Forelimb muscle (tissue), 1 donor: ENCODE measurements around the gene ERBIN. TPM values are rescaled to one million over a fixed set of nuclear protein-coding genes. Genes with fewer than 3 reads are reported as not detected.
"Not testable (repeated sequence)": the region's sequence is repeated elsewhere in the genome, so short reads cannot be mapped to it uniquely, and the experiment has no call there.

Source experiments
- DNase-seq: peaks from one replicate; pipeline ENCODE4 v3.0.0-alpha.2; 2013; ENCODE audit warnings: low read depth
- polyA plus RNA-seq: library from polyadenylated mRNA; unstranded; fragments of 120-200 nt; gene quantifications from one replicate; pipeline ENCODE4 v1.2.1, GENCODE V29; 2013; ENCODE audit not compliant: insufficient read length

Gene ERBIN
- polyA plus RNA-seq, 1 donor = 40.5 TPM

GRCh38 chr5:65915661-65916060 is 10.7 kb upstream of the ERBIN start:
- not testable (repeated sequence) for DNase-seq

GRCh38 chr5:65916066-65916465 is 10.3 kb upstream of the ERBIN start:
- DNase-seq = no peak

GRCh38 chr5:65916636-65917035 is 9.7 kb upstream of the ERBIN start:
- DNase-seq = no peak

GRCh38 chr5:65919773-65920172 is 6.6 kb upstream of the ERBIN start:
- no peak for DNase-seq

- no peak for DNase-seq
Measured at GRCh38 chr5:65923339-65923738, 3.0 kb upstream of the ERBIN start.

GRCh38 chr5:65924366-65925043 is 1.9 kb upstream of the ERBIN start:
- DNase-seq = no peak

- DNase-seq = no peak
Measured at GRCh38 chr5:65925044-65925600, 1.3 kb upstream of the ERBIN start.

GRCh38 chr5:65925601-65926275 is 637 bp upstream of the ERBIN start:
- peak; percentile 74 for DNase-seq

GRCh38 chr5:65926893-65927292 is 518 bp downstream of the ERBIN start:
- no peak for DNase-seq

- DNase-seq = no peak
Measured at GRCh38 chr5:65927503-65928321, 1.3 kb downstream of the ERBIN start.

GRCh38 chr5:65928322-65928752 is 2.0 kb downstream of the ERBIN start:
- no peak for DNase-seq

- no peak for DNase-seq
Measured at GRCh38 chr5:65928860-65929259, 2.5 kb downstream of the ERBIN start.

GRCh38 chr5:65932676-65933075 is 6.3 kb downstream of the ERBIN start:
- DNase-seq = no peak

- no peak for DNase-seq
Measured at GRCh38 chr5:65933295-65933694, 6.9 kb downstream of the ERBIN start.

GRCh38 chr5:65938256-65938655 is 11.9 kb downstream of the ERBIN start:
- no peak for DNase-seq

- DNase-seq = no peak
Measured at GRCh38 chr5:65943771-65944170, 17.4 kb downstream of the ERBIN start.

- no peak for DNase-seq
Measured at GRCh38 chr5:65946198-65946745, 19.9 kb downstream of the ERBIN start.

GRCh38 chr5:65948115-65948747 is 21.9 kb downstream of the ERBIN start:
- DNase-seq = no peak

GRCh38 chr5:65951330-65951729 is 25.0 kb downstream of the ERBIN start:
- DNase-seq = no peak

GRCh38 chr5:65952259-65952658 is 25.9 kb downstream of the ERBIN start:
- DNase-seq = no peak

- no peak for DNase-seq
Measured at GRCh38 chr5:65954200-65954599, 27.8 kb downstream of the ERBIN start.
